Measurements from ENCODE around the gene WWOX. TPM values are rescaled to one million over a fixed set of nuclear protein-coding genes. Genes with fewer than 3 reads are reported as not detected.

Gene WWOX
- polyA plus RNA-seq, 2 of the 4 experiments (the other 2 are of a cell fraction) = 16.0 to 17.2 TPM

- TF ChIP-seq MYC (IDR thresholded peaks at IDR 0.05; ENCODE audit: borderline replicate concordance, low read length) (no peak), CTCF (IDR thresholded peaks at IDR 0.05) (no peak)
Observed at GRCh38 chr16:78415669-78416068, 316.2 kb downstream of the WWOX start (continued).

GRCh38 chr16:78416400-78416799 lies 316.9 kb downstream of the WWOX start:
- no peak for DNase-seq (ENCODE audit: low read depth in 1 of 2, low spot score in 1 of 2)
- no peak for FAIRE-seq
- H3K4me1 ChIP-seq = no peaks in the 10 kb centered on the region
- no peak overlapping the region for H3K4me3 ChIP-seq
- no peak overlapping the region for H3K4me2 ChIP-seq
- CTCF ChIA-PET = no interaction called here
- no peak for ATAC-seq
- no peak overlapping the region for H3K27ac ChIP-seq
- TF ChIP-seq NFE2L2 (conservative IDR thresholded peaks at IDR 0.05; ENCODE audit: low read length) (no peak), EHMT2 (IDR thresholded peaks at IDR 0.05; ENCODE audit: low read depth) (no peak), BHLHE40 (IDR thresholded peaks at IDR 0.05; ENCODE audit: low read depth, low read length) (no peak), NPAS2 (CRISPR knock-in tag; IDR thresholded peaks at IDR 0.05; ENCODE audit: borderline replicate concordance) (no peak), ESRRA (IDR thresholded peaks at IDR 0.05; ENCODE audit: borderline replicate concordance, low read length) (no peak), USF2 (IDR thresholded peaks at IDR 0.05) (no peak), TFCP2L1 (CRISPR knock-in tag; IDR thresholded peaks at IDR 0.05) (no peak), KDM5A (IDR thresholded peaks at IDR 0.05) (no peak), MAZ (IDR thresholded peaks at IDR 0.05; ENCODE audit: borderline replicate concordance, low read depth, low read length) (no peak), FOXS1 (CRISPR knock-in tag; IDR thresholded peaks at IDR 0.05) (no peak), HEYL (CRISPR knock-in tag; IDR thresholded peaks at IDR 0.05) (no peak), SREBF2 (IDR thresholded peaks at IDR 0.05) (no peak), PBX3 (IDR thresholded peaks at IDR 0.05) (no peak), EP300 (IDR thresholded peaks at IDR 0.05) (no peak)
- POLR2A ChIA-PET = no interaction called here
- H3K9me3 ChIP-seq = no peaks in the 10 kb centered on the region

GRCh38 chr16:78421181-78421708 lies 321.8 kb downstream of the WWOX start:
- H3K9me3 ChIP-seq = no peaks in the 10 kb centered on the region
- FAIRE-seq (no peak), DNase-seq (ENCODE audit: low read depth in 1 of 2, low spot score in 1 of 2) (no peak), ATAC-seq (no peak)
- CTCF ChIA-PET = interaction anchor here (1.1 kb wide), 1 partner anchor 15 kb away, joined by 3 read pairs; no protein-coding TSS in a partner anchor
- WGBS (ENCODE audit: missing lambda C conversion rate) = 53% methylated on average over 3 of the region's 3 CpGs
- no peak overlapping the region for H3K4me2 ChIP-seq
- no peak for TF ChIP-seq E2F6 (IDR thresholded peaks at IDR 0.05; ENCODE audit: borderline replicate concordance, low read depth)
- no peak for TF ChIP-seq CHD2 (IDR thresholded peaks at IDR 0.05; ENCODE audit: low read length, partially characterized antibody)
- TF ChIP-seq MAZ (IDR thresholded peaks at IDR 0.05; ENCODE audit: borderline replicate concordance, low read depth, low read length) = no peak
- H3K4me1 ChIP-seq = no peaks in the 10 kb centered on the region
- no peak overlapping the region for H3K27ac ChIP-seq
- POLR2A ChIA-PET = no interaction called here
- no peak overlapping the region for H3K4me3 ChIP-seq

GRCh38 chr16:78425281-78425680 lies 325.8 kb downstream of the WWOX start:
- POLR2A ChIA-PET = no interaction called here
- FAIRE-seq = no peak
- H3K4me2 ChIP-seq = no peak overlapping the region
- no peaks in the 10 kb centered on the region for H3K4me1 ChIP-seq
- CTCF ChIA-PET = no interaction called here
- TF ChIP-seq NPAS2 (CRISPR knock-in tag; IDR thresholded peaks at IDR 0.05; ENCODE audit: borderline replicate concordance) (no peak), SREBF2 (IDR thresholded peaks at IDR 0.05) (no peak), TP53 (CRISPR knock-in tag; IDR thresholded peaks at IDR 0.05) (no peak)
- no peak for DNase-seq (ENCODE audit: low read depth in 1 of 2, low spot score in 1 of 2)
- no peaks in the 10 kb centered on the region for H3K9me3 ChIP-seq
- no peak overlapping the region for H3K27ac ChIP-seq
- 63% methylated on average over 4 of the region's 4 CpGs for WGBS (ENCODE audit: missing lambda C conversion rate)
- no peak overlapping the region for H3K4me3 ChIP-seq
- ATAC-seq = no peak
